Neural cell (in vitro differentiated cells): Measurements from ENCODE around the gene HDGFL3. TPM values are rescaled to one million over a fixed set of nuclear protein-coding genes. Genes with fewer than 3 reads are reported as not detected.

Experiments
- H2AFZ ChIP-seq: fragments of 200-600, 300-800 bp; sonication (generic), shearing (Covaris generic); 2 replicates; pipeline ENCODE4 v1.6.0; 2014; ENCODE audit warnings: low read depth, mild to moderate bottlenecking, antibody characterized with exemption, low read length, moderate library complexity
- H3F3A ChIP-seq: fragments of 200-600 bp; shearing (Covaris generic); 2 replicates; pipeline ENCODE4 v1.6.1; 2016; ENCODE audit warnings: mild to moderate bottlenecking, moderate library complexity, mixed read lengths, antibody characterized with exemption, low read length; ENCODE audit not compliant: insufficient read depth, poor library complexity, severe bottlenecking
- H3K27ac ChIP-seq: fragments of 200-600, 300-800 bp; sonication (generic), shearing (Covaris generic); 2 replicates; pipeline ENCODE4 v1.5.1; 2014; ENCODE audit warnings: mild to moderate bottlenecking, low read length, moderate library complexity
- H3K27me3 ChIP-seq: fragments of 300-800, 200-600 bp; sonication (generic), shearing (Covaris generic); 2 replicates; pipeline ENCODE4 v1.6.0; 2014; ENCODE audit warnings: mild to moderate bottlenecking, low read depth, low read length, moderate library complexity; ENCODE audit not compliant: insufficient read depth
- H3K36me3 ChIP-seq: fragments of 300-800, 200-600 bp; sonication (generic), shearing (Covaris generic); 2 replicates; pipeline ENCODE4 v1.5.1; 2014; ENCODE audit warnings: mild to moderate bottlenecking, antibody characterized with exemption, low read length, moderate library complexity; ENCODE audit not compliant: insufficient read depth
- H3K4me2 ChIP-seq: fragments of 300-800, 200-600 bp; sonication (generic), shearing (Covaris generic); 2 replicates; pipeline ENCODE4 v1.6.0; 2014; ENCODE audit warnings: mild to moderate bottlenecking, low read length
- H3K4me3 ChIP-seq: fragments of 300-800, 200-600 bp; sonication (generic), shearing (Covaris generic); 2 replicates; pipeline ENCODE4 v1.5.1; 2014; ENCODE audit warnings: mild to moderate bottlenecking, low read length, moderate library complexity
- H3K79me2 ChIP-seq: fragments of 200-600 bp; shearing (Covaris generic); replicated peaks from 2 replicates; pipeline ENCODE4 v1.6.0; 2014; ENCODE audit warnings: mild to moderate bottlenecking, low read length, moderate library complexity; ENCODE audit not compliant: insufficient read depth
- H3K9ac ChIP-seq: fragments of 300-800, 200-600 bp; sonication (generic), shearing (Covaris generic); 2 replicates; pipeline ENCODE4 v1.6.1; 2016; ENCODE audit warnings: mild to moderate bottlenecking, low read length, mixed read lengths
- H3K9me2 ChIP-seq: fragments of 200-600 bp; shearing (Covaris generic); 2 replicates; pipeline ENCODE4 v1.6.1; 2016; ENCODE audit warnings: mild to moderate bottlenecking, low read length, mixed read lengths; ENCODE audit not compliant: insufficient read depth
- H3K9me3 ChIP-seq: fragments of 200-600, 300-800 bp; sonication (generic), shearing (Covaris generic); 2 replicates; pipeline ENCODE4 v1.6.1; 2016; ENCODE audit warnings: mild to moderate bottlenecking, mixed run types, low read length, moderate library complexity, mixed read lengths
- H4K20me1 ChIP-seq: fragments of 200-600 bp; shearing (Covaris generic); 2 replicates; pipeline ENCODE4 v1.6.1; 2016; ENCODE audit warnings: mild to moderate bottlenecking, mixed run types; ENCODE audit not compliant: insufficient read depth
- EP300 ChIP-seq: fragments of 450-650 bp; conservative IDR thresholded peaks from 2 replicates; pipeline ENCODE4 v1.6.1; 2014; ENCODE audit warnings: antibody characterized with exemption, mild to moderate bottlenecking, moderate library complexity; ENCODE audit not compliant: poor library complexity, severe bottlenecking
- EZH2 ChIP-seq: fragments of 200-600, 300-800 bp; shearing (Covaris generic), sonication (generic); IDR thresholded peaks from 2 replicates; pipeline ENCODE4 v1.6.1; 2014; ENCODE audit warnings: antibody characterized with exemption, low read length, borderline replicate concordance, mild to moderate bottlenecking; ENCODE audit not compliant: insufficient read depth, poor library complexity, severe bottlenecking
- MXI1 ChIP-seq: fragments of 450-650 bp; conservative IDR thresholded peaks from 2 replicates; pipeline ENCODE4 v1.6.1; 2014; ENCODE audit warnings: antibody characterized with exemption, mild to moderate bottlenecking; ENCODE audit not compliant: poor library complexity, severe bottlenecking
- POLR2AphosphoS5 ChIP-seq: IDR thresholded peaks from 2 replicates; pipeline ENCODE4 v1.6.1; 2012
- RAD21 ChIP-seq: fragments of 450-650 bp; conservative IDR thresholded peaks from 2 replicates; pipeline ENCODE4 v1.6.1; 2014; ENCODE audit warnings: antibody characterized with exemption, mild to moderate bottlenecking, moderate library complexity
- REST ChIP-seq: IDR thresholded peaks from 2 replicates; pipeline ENCODE4 v1.6.1; 2012; ENCODE audit warnings: borderline replicate concordance
- SMC3 ChIP-seq: fragments of 450-650 bp; conservative IDR thresholded peaks from 2 replicates; pipeline ENCODE4 v1.6.1; 2014; ENCODE audit warnings: antibody characterized with exemption, mild to moderate bottlenecking, moderate library complexity; ENCODE audit not compliant: poor library complexity
- TAF1 ChIP-seq: IDR thresholded peaks from 2 replicates; pipeline ENCODE4 v1.6.1; 2012; ENCODE audit warnings: low read depth
- polyA plus RNA-seq: library from polyadenylated mRNA; depleted of rRNA; stranded (reverse); fragments of >200 nt; gene quantifications from 2 replicates; pipeline ENCODE4 v1.2.3, GENCODE V29; 2014
- TF ChIP-seq, protein P1 (sequence below): fragments of 450-650 bp; IDR thresholded peaks from 2 replicates; pipeline ENCODE4 v1.5.1; 2014; ENCODE audit warnings: antibody characterized with exemption, mild to moderate bottlenecking, moderate library complexity; ENCODE audit not compliant: poor library complexity, severe bottlenecking

HDGFL3 gene
- polyA plus RNA-seq, 1 donor from 2014 or later: 339 TPM

GRCh38 chr15:83174891-83175290 is 32.7 kb downstream of the HDGFL3 start:
- Histone ChIP-seq H3K27ac (no peak overlapping the region), H3F3A (peaks cover 4% of the 10 kb centered on the region), H3K4me2 (no peak overlapping the region), H3K27me3 (no peaks in the 10 kb centered on the region), H3K9me3 (no peaks in the 10 kb centered on the region), H2AFZ (no peak overlapping the region), H3K79me2 (peaks cover 85% of the 10 kb centered on the region), H3K36me3 (no peaks in the 10 kb centered on the region), H3K9me2 (no peaks in the 10 kb centered on the region), H3K4me3 (no peak overlapping the region), H3K9ac (no peak overlapping the region), H4K20me1 (no peaks in the 10 kb centered on the region)
- TF ChIP-seq MXI1 (no peak), REST (no peak), TAF1 (no peak), POLR2AphosphoS5 (no peak), EZH2 (no peak), SMC3 (no peak), RAD21 (no peak), EP300 (no peak)
- TF ChIP-seq, protein P1, sequence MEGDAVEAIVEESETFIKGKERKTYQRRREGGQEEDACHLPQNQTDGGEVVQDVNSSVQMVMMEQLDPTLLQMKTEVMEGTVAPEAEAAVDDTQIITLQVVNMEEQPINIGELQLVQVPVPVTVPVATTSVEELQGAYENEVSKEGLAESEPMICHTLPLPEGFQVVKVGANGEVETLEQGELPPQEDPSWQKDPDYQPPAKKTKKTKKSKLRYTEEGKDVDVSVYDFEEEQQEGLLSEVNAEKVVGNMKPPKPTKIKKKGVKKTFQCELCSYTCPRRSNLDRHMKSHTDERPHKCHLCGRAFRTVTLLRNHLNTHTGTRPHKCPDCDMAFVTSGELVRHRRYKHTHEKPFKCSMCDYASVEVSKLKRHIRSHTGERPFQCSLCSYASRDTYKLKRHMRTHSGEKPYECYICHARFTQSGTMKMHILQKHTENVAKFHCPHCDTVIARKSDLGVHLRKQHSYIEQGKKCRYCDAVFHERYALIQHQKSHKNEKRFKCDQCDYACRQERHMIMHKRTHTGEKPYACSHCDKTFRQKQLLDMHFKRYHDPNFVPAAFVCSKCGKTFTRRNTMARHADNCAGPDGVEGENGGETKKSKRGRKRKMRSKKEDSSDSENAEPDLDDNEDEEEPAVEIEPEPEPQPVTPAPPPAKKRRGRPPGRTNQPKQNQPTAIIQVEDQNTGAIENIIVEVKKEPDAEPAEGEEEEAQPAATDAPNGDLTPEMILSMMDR: no peak

DNA sequence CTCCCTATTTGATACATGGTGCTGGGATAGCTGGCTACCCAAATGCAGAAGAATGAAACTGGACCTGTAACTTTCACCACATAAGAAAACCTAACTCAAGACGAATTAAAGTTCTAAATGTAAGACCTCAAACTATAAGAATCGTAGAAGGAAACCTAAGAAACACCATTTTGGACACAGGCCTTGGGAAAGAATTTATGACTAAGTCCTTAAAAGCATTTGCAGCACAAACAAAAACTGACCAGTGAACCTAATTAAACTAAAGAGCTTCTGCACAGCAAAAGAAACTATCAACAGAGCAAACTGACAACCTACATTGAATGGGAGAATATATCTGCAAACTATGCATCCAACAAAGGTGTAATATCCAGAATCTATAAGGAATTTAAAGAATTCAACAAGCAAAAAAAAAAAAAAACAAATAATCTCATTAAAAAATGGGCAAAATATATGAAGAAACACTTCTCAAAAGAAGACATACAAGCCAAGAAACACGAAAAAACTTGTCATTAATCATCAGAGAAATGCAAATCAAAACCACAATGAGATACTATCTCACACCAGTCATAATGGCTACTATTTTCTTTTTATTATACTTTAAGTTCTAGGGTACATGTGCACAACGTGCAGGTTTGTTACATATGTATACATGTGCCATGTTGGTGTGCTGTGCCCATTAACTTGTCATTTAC is 37.0 kb downstream of the HDGFL3 start:
- Histone ChIP-seq H3K27me3 (no peaks in the 10 kb centered on the region), H3K79me2 (peaks cover 91% of the 10 kb centered on the region), H3K9ac (no peak overlapping the region)

More for the DNA sequence above, 37.0 kb downstream of the HDGFL3 start:
- Histone ChIP-seq H3F3A (peaks cover 3% of the 10 kb centered on the region), H4K20me1 (no peaks in the 10 kb centered on the region), H3K9me3 (no peaks in the 10 kb centered on the region), H2AFZ (no peak overlapping the region), H3K9me2 (no peaks in the 10 kb centered on the region), H3K4me2 (no peak overlapping the region), H3K36me3 (no peaks in the 10 kb centered on the region), H3K27ac (no peak overlapping the region), H3K4me3 (no peak overlapping the region)
- TF ChIP-seq, protein P1: no peak
- no peak for TF ChIP-seq TAF1
- TF ChIP-seq REST: no peak
- TF ChIP-seq RAD21: no peak
- no peak for TF ChIP-seq EP300
- TF ChIP-seq MXI1: no peak
